GM21381 (cell line): ENCODE data around the gene TBCB.
"Not testable (repeated sequence)": the region's sequence is repeated elsewhere in the genome, so short reads cannot be mapped to it uniquely, and the experiment has no call there.

ENCODE experiments used
- ATAC-seq: cut with Tn5 transposase; IDR thresholded peaks from one replicate; pipeline ENCODE4 v1.9.1; 2021; ENCODE audit warnings: mild to moderate bottlenecking, moderate library complexity; ENCODE audit not compliant: unreplicated experiment

The TBCB gene, protein sequence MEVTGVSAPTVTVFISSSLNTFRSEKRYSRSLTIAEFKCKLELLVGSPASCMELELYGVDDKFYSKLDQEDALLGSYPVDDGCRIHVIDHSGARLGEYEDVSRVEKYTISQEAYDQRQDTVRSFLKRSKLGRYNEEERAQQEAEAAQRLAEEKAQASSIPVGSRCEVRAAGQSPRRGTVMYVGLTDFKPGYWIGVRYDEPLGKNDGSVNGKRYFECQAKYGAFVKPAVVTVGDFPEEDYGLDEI

GRCh38 chr19:36115453-36116343, at the start of gene TBCB:
TBCB (plus strand) TSS chr19:36115468; CDS start chr19:36115561, 93 bp downstream.
- peak; percentile 34 for ATAC-seq

DNA sequence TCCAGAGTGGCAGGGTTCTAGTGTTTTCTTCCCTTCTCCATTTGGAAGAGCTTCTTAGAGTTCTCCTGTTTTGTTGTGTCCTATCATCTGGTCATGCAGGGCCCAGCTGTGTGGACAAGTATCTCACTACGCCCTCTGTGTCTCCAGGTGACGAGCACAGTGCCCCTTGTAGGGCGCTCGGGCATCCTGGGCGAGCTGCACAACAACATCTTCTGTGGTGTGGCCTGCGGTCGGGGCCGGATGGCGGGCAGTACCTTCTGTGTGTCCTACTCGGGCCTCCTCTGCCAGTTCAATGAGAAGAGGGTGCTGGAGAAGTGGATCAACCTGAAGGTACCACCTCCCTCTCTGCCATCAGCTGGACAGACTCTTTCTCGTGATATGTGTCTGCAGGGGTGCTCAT, 47.6 kb upstream of the TBCB start:
- ATAC-seq, result no peak

DNA sequence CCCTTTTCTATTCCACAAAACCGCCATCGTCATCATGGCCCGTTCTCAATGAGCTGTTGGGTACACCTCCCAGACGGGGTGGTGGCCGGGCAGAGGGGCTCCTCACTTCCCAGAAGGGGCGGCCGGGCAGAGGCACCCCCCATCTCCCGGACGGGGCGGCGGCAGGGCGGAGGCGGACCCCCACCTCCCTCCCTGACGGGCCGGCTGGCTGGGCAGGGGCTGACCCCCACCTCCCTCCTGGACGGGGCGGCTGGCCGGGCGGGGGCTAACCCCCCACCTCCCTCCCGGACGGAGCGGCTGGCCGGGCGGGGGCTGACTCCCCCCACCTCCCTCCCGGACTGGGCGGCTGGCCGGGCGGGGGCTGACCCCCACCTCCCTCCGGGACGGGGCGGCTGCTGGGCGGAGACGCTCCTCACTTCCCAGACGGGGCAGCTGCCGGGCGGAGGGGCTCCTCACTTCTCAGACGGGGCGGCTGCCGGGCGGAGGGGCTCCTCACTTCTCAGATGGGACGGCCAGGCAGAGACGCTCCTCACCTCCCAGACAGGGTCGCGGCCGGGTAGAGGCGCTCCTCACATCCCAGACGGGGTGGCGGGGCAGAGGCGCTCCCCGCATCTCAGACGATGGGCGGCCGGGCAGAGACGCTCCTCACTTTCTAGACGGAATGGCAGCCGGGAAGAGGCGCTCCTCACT, 46.3 kb upstream of the TBCB start:
- ATAC-seq, result not testable (repeated sequence)

DNA sequence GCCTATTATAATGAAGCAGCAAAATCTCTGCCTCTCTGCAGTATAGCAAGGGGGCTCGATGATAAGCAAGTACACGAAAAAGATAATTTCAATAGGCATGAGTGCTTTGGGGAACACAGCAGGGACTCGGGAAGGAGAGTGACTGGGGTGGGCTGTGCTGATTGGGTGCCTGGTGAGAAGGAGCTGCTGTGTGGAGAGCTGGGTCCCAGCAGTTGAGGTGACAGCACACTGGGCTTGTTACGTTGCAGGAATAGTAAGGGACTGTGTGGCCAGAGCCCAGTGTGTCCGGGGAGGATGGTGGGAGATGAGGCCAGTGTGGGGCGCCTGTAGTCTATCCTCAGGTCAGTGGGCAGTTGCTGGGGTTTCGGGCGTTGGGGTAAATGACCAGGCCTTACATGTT, 43.2 kb upstream of the TBCB start:
- no peak for ATAC-seq

DNA sequence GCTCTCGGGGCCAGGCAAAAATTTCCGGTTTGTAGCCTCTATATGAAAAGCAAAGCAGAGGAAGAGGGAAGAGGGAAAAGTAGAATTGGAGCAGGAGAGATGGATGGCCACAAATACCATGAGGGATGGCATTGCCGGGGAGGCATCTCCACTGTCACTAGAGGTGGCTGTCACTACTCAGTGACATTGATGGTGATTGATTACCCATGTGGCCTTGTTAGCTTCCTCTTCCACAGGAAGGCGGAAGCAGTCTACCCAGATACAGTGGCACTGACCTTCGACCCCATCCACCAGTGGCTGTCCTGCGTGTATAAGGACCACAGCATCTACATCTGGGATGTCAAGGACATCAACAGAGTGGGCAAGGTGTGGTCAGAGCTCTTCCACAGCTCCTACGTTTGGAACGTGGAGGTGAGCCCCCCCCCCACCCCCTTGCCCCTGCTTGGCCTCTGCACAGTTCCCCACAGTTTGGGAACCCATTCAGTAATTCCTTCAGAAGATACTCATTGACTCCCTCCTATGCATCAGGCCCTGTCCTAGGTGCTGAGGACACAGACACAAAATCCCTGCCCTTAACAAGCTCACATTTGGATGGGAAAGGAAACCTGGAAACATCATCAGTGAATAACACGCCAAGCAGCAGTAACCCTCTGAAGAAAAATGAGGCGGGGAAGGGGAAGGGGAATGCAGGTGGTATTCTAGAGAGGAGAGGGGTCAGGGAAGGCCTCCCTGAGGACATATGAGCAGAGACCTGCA, 42.0 kb upstream of the TBCB start:
- ATAC-seq, result no peak

DNA sequence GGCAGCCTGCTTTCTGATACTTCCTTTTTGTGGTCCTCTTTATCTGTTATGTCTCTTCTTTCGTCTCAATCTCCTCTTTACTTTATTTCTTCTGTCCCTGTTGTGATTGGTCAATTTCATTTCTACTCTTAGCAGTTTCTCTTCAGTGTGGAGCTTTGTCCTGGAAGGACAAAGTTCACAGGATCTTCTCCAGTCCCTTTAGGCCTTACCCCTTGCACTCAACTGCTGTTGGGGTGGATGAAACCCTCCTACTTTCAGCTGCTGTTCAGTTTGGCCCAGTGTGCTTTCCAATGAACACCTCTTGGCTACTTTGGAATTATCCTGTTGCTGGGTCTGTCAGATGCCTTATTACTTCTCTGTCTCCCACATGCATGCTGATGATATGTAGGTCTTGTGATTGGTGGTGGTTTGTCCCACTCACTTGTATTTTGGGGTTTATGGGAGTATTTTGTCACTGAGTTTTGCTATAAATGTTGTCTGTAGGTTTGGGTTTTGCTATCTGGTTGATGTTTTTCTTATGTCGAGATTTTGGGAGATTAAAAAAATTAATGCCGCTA, 35.8 kb upstream of the TBCB start:
- no peak for ATAC-seq

DNA sequence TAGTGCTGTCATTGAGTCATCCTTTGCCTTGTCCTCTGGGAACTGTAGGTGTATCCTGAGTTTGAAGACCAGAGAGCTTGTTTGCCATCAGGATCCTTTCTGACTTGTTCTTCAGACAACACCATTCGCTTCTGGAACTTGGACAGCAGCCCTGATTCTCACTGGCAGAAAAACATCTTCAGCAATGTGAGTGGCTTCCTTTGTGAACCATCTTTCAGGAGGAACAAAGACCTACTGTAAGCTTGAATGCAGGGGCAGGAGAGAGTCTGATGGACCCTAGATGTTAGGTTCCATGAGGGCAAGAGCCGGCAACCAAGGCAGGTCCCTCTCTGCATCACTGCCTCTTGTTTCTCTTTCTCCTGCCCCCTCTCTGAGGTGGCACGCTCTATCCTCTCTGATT, 33.9 kb upstream of the TBCB start:
- ATAC-seq, result no peak

GRCh38 chr19:36081894-36082293, 33.4 kb upstream of the TBCB start:
- ATAC-seq, result no peak

- no peak for ATAC-seq
Observed at GRCh38 chr19:36082916-36083315, 32.4 kb upstream of the TBCB start.

- ATAC-seq, result no peak
Observed at GRCh38 chr19:36084231-36085009, 30.8 kb upstream of the TBCB start.

GRCh38 chr19:36086326-36086725, 28.9 kb upstream of the TBCB start:
- no peak for ATAC-seq

DNA sequence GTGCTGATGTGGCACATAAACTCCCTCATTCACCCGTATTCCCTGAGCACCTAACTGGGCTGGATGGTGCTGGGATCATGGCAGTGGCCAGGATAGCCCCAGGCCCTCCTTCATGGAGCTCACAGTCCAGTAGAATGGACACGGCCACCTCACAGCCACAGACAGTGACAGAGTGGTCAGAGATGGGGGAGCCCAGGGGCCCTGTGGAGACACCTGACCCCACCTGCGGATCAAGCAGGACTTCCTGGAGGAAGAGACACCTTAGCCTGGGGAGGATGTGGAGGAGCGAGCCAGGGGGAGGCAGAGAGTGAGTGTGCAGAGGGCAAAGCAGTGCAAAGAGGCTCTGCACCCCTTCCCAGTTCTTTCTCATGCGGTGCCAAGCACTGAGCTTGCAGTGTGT, 25.4 kb upstream of the TBCB start:
- no peak for ATAC-seq

GRCh38 chr19:36090910-36091695, 24.2 kb upstream of the TBCB start:
- no peak for ATAC-seq

DNA sequence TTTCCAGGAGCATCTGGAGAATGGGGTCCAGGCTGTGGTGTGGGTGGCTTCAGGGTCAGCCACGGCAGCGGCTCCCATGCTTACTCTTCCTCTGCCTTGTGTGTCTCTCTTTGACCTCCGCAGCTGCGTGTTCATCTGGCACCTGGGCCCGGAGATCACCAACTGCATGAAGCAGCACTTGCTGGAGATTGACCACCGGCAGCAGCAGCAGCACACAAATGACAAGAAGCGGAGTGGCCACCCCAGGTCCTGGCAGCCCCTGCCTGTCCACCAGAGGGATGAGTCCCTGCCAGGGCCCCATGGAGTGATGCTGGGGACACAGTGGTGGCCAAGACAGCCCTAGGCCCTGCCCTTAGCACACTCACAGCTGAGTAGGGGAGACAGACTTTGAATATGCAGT, 22.7 kb upstream of the TBCB start:
- ATAC-seq, result no peak

DNA sequence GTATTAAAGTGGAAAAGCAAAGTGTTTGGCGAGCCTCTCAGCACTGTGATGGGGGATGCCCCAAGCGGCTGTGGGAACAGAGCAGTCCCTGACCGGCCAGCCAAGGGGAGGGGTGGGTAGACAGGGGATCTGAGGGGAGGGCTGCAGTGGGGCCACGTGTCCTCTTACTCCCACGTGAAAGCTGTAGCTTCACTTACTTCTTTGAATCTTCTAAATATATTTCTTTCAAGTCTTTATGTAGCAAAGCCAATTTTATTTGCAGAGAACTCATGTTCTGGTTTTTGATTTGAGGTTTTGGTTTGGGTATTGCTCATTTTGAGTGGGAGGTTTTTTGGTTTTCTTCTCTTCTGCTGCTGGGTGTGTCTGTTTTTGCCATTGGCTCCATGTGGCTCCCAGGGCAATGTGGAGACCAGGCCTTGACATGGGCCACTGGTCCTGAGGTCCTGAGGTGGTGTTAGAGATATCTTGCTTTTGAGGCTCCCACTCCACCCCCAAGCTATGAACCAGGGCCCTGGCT, 22.1 kb upstream of the TBCB start:
- no peak for ATAC-seq

- no peak for ATAC-seq
Observed at GRCh38 chr19:36093687-36094086, 21.6 kb upstream of the TBCB start.

GRCh38 chr19:36097036-36097435, 18.2 kb upstream of the TBCB start:
- ATAC-seq, result no peak

DNA sequence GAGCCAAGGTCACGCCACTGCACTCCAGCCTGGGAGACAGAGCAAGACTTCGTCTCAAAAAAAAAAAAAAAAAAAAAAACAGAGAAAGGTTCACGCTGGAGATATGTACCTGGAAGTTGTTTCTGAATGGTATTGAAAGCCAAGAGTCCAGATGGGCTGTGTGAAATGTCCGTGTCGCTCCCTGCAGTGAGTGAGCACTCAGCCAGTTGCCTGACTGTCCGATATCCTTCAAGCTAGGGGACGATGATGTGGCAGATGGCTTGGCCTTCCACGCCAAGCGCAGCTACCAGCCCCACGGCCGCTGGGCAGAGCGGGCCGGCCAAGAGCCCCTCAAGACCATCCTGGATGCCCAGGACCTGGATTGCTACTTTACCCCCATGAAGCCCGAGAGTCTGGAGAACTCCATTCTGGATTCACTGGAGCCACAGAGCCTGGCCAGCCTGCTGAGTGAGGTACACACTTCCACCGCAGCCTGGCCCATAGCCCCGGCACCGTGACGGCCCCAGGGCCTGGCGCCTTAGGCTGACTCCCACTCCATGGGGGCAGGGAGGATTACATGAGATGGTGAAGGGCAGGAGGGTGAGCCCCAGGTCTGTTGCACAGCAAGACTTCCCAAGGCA, 16.0 kb upstream of the TBCB start:
- no peak for ATAC-seq
